IPS-18a (cell line): Measurements from ENCODE around the gene CFAP97D2.
"Not testable (repeated sequence)": the region's sequence is repeated elsewhere in the genome, so short reads cannot be mapped to it uniquely, and the experiment has no call there.

Experiments
- H3K27ac ChIP-seq: one replicate; pipeline ENCODE4 v1.5.1; 2013; ENCODE audit warnings: low read length
- H3K27me3 ChIP-seq: one replicate; pipeline ENCODE4 v1.6.1; 2013; ENCODE audit warnings: mild to moderate bottlenecking, low read length; ENCODE audit not compliant: control insufficient read depth, insufficient read depth
- H3K36me3 ChIP-seq: one replicate; pipeline ENCODE4 v1.6.1; 2013; ENCODE audit warnings: low read depth, low read length; ENCODE audit not compliant: control insufficient read depth
- H3K4me1 ChIP-seq: one replicate; pipeline ENCODE4 v1.6.1; 2013; ENCODE audit warnings: low read depth, low read length; ENCODE audit not compliant: control insufficient read depth
- H3K4me3 ChIP-seq: one replicate; pipeline ENCODE4 v1.5.1; 2013; ENCODE audit warnings: low read length
- H3K9ac ChIP-seq: one replicate; pipeline ENCODE4 v1.6.1; 2013; ENCODE audit warnings: mild to moderate bottlenecking, low read length, moderate library complexity
- H3K9me3 ChIP-seq: one replicate; pipeline ENCODE4 v1.6.1; 2013; ENCODE audit warnings: low read depth, low read length; ENCODE audit not compliant: control insufficient read depth

The CFAP97D2 gene

GRCh38 chr13:114256547-114256946 is 77.5 kb downstream of the CFAP97D2 start:
- Histone ChIP-seq H3K4me3 (peak overlapping the region; percentile 19), H3K27ac (no peak overlapping the region)

GRCh38 chr13:114257014-114257413 is 78.0 kb downstream of the CFAP97D2 start:
- H3K4me1 ChIP-seq: peaks cover 17% of the 10 kb centered on the region
- H3K9me3 ChIP-seq: no peaks in the 10 kb centered on the region
- H3K4me3 ChIP-seq: no peak overlapping the region
- H3K9ac ChIP-seq: no peak overlapping the region
- H3K27ac ChIP-seq: no peak overlapping the region
- no peaks in the 10 kb centered on the region for H3K27me3 ChIP-seq
- peaks cover 72% of the 10 kb centered on the region for H3K36me3 ChIP-seq

More at GRCh38 chr13:114256547-114256946, 77.5 kb downstream of the CFAP97D2 start:
- H3K9ac ChIP-seq: no peak overlapping the region
- H3K9me3 ChIP-seq: no peaks in the 10 kb centered on the region
- no peaks in the 10 kb centered on the region for H3K27me3 ChIP-seq
- H3K4me1 ChIP-seq: peaks cover 17% of the 10 kb centered on the region
- peaks cover 73% of the 10 kb centered on the region for H3K36me3 ChIP-seq

- Histone ChIP-seq H3K36me3 (peaks cover 75% of the 10 kb centered on the region), H3K4me1 (peaks cover 17% of the 10 kb centered on the region), H3K27ac (no peak overlapping the region), H3K27me3 (no peaks in the 10 kb centered on the region), H3K9ac (no peak overlapping the region), H3K4me3 (no peak overlapping the region), H3K9me3 (no peaks in the 10 kb centered on the region)
Observed at GRCh38 chr13:114258589-114258988, 79.5 kb downstream of the CFAP97D2 start.

DNA sequence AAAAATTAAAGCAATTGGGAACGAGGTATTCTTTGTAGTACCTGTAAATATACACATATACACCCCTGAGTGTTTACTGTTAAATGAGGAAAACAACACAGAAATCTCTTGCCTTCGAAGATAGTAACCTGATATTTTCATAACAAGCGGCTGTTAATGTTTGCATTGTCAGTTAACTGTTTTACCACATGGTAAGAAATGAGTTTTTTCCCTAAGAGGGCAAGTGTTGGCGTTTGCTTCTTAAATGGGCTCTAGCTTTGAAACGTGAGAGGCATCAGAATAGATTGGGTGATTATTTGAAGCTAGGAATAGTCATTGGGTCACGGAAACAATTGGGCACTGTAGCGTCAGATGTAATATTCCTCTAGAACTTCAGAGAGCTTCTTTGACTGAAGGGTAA is 80.3 kb downstream of the CFAP97D2 start:
- H3K27ac ChIP-seq: no peak overlapping the region
- peaks cover 77% of the 10 kb centered on the region for H3K36me3 ChIP-seq
- peaks cover 17% of the 10 kb centered on the region for H3K4me1 ChIP-seq
- no peak overlapping the region for H3K4me3 ChIP-seq
- no peaks in the 10 kb centered on the region for H3K9me3 ChIP-seq
- no peak overlapping the region for H3K9ac ChIP-seq
- no peaks in the 10 kb centered on the region for H3K27me3 ChIP-seq

DNA sequence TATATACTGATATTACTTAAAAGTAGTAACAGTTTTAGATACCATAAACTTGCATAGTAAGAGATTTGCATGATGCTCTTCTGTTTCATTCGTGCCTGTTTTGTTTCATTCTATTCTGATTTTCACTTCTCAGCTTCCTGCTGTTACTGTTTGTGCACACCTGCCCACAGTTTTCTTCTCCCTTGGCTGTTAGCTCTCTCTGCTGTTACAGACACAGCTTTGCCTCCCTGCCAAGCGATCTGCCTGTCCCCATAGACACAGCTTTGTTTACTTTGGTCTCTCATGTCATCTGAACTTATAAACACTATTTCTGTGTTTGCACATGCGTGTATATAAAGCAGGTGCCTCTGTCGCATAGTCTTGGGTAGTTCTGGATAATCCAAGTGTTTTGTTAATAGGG is 80.9 kb downstream of the CFAP97D2 start:
- Histone ChIP-seq H3K27me3 (no peaks in the 10 kb centered on the region), H3K36me3 (peaks cover 76% of the 10 kb centered on the region), H3K9ac (no peak overlapping the region), H3K4me3 (no peak overlapping the region), H3K4me1 (peaks cover 17% of the 10 kb centered on the region), H3K9me3 (no peaks in the 10 kb centered on the region), H3K27ac (no peak overlapping the region)

- Histone ChIP-seq H3K9me3 (no peaks in the 10 kb centered on the region), H3K9ac (no peak overlapping the region), H3K4me3 (no peak overlapping the region), H3K36me3 (peaks cover 78% of the 10 kb centered on the region), H3K27ac (no peak overlapping the region), H3K4me1 (peaks cover 15% of the 10 kb centered on the region), H3K27me3 (no peaks in the 10 kb centered on the region)
Observed at GRCh38 chr13:114260814-114261213, 81.8 kb downstream of the CFAP97D2 start.

GRCh38 chr13:114261328-114261965 is 82.4 kb downstream of the CFAP97D2 start:
- Histone ChIP-seq H3K9ac (no peak overlapping the region), H3K27ac (no peak overlapping the region), H3K4me3 (no peak overlapping the region), H3K4me1 (peaks cover 9% of the 10 kb centered on the region), H3K9me3 (no peaks in the 10 kb centered on the region), H3K27me3 (no peaks in the 10 kb centered on the region), H3K36me3 (peaks cover 78% of the 10 kb centered on the region)

DNA sequence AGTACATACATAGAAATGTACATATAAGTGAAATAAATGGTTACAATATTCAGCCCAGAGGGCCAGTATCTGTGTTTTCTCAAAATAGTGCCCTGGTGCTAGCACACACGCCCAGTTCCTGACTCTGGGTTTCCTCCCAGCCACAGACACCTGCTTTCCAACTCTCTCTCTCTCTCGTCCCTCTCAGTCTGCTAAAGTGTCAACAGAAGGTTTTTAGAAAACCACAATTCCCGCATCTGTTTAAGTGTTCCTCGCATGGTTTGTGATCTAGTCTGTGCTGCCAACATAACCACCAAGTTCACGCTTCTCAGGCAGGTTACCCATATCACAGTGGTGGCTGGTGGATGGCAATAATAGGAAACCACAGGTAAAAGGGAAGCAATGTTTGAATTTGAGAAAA is 84.5 kb downstream of the CFAP97D2 start:
- no peak overlapping the region for H3K27ac ChIP-seq
- no peak overlapping the region for H3K9ac ChIP-seq
- H3K27me3 ChIP-seq: no peaks in the 10 kb centered on the region
- H3K4me3 ChIP-seq: no peak overlapping the region
- H3K4me1 ChIP-seq: no peaks in the 10 kb centered on the region
- no peaks in the 10 kb centered on the region for H3K9me3 ChIP-seq
- H3K36me3 ChIP-seq: peaks cover 86% of the 10 kb centered on the region

GRCh38 chr13:114264313-114264712 is 85.3 kb downstream of the CFAP97D2 start:
- H3K9ac ChIP-seq, H3K27me3 ChIP-seq, H3K4me3 ChIP-seq, H3K27ac ChIP-seq, H3K9me3 ChIP-seq, H3K4me1 ChIP-seq: not testable (repeated sequence)
- H3K36me3 ChIP-seq: peaks cover 86% of the 10 kb centered on the region

DNA sequence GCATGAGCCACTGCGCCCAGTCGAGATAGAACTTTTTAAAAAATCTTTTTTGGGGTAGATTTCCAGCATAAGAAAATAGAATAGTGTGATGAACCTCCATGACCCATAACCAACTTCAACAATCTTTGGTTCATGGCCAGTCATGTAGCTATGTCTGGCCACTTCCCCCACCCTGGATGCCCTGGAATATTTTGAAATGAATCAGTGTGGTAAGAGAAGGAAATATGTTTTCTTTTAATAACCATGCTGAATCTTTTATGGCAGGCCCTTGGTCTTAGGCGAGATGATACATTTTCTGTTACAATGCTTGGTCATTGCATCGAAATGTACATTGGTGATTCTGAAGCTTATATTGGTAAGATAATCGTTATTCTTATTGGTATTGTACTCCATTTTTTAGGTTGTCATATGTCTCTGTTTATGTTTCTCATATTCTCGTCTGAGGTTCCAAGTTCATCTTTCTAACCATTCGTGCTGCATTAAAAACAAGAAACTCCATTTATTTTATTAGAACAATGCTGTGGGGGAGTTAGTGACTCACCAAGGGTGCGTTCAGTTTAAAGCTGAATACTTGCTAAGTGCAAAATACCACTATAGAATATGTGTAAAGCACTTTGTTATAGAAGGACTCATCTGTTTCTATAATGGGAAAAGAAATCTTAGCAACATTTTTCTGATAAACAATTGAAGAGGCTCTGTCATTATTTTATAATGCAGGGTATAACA is 86.0 kb downstream of the CFAP97D2 start:
- Histone ChIP-seq H3K4me1 (no peaks in the 10 kb centered on the region), H3K27me3 (no peaks in the 10 kb centered on the region), H3K4me3 (no peak overlapping the region), H3K9me3 (no peaks in the 10 kb centered on the region), H3K36me3 (peaks cover 83% of the 10 kb centered on the region), H3K9ac (no peak overlapping the region), H3K27ac (no peak overlapping the region)

GRCh38 chr13:114266241-114266640 is 87.2 kb downstream of the CFAP97D2 start:
- no peak overlapping the region for H3K27ac ChIP-seq
- H3K4me3 ChIP-seq: no peak overlapping the region
- peaks cover 75% of the 10 kb centered on the region for H3K36me3 ChIP-seq
- no peak overlapping the region for H3K9ac ChIP-seq
- H3K4me1 ChIP-seq: no peaks in the 10 kb centered on the region
- no peaks in the 10 kb centered on the region for H3K27me3 ChIP-seq
- H3K9me3 ChIP-seq: no peaks in the 10 kb centered on the region
